T-cell (primary cell): ENCODE data around the gene CRTC1. TPM values are rescaled to one million over a fixed set of nuclear protein-coding genes. Genes with fewer than 3 reads are reported as not detected.

Experiments
- ATAC-seq, 4 experiments: fragments of 200-7000 bp in 3 of 4; fragments of 150-1000 bp in 1 of 4; cut with Tn5 transposase; replicated peaks in 1 of 4; 1 replicate in 3 of 4; 2 replicates in 1 of 4; pipeline ENCODE4 v1.10.0; 2021; ENCODE audit warnings: moderate library complexity in 3 of 4, mild to moderate bottlenecking in 2 of 4, moderate number of reproducible peaks in 1 of 4
- CTCF ChIA-PET, 2 donors: fragments of 300-600 bp; sonication (Branson Sonifier 250); formaldehyde crosslinking; loops; one replicate each; lab custom pipeline; 2022; ENCODE audit warnings: antibody characterized with exemption in 2 of 2; lab: Charles Lee
- POLR2A ChIA-PET, 2 donors: fragments of 300-600 bp; sonication (Branson Sonifier 250); formaldehyde crosslinking; loops; one replicate each; lab custom pipeline; 2022; ENCODE audit warnings: antibody characterized with exemption in 2 of 2; lab: Charles Lee
- DNase-seq, 35 experiments: peaks; one replicate each; pipeline versions ENCODE4 v3.0.0 to v3.0.0-alpha.2; 2013 to 2023
- H3K27ac ChIP-seq: one replicate; pipeline ENCODE4 v1.5.1; 2013; ENCODE audit warnings: low read length
- H3K27me3 ChIP-seq, 2 experiments: replicated peaks in 1 of 2; 1 replicate in 1 of 2; 2 replicates in 1 of 2; pipeline versions ENCODE4 v1.6.1 to v1.7.0; 2013; ENCODE audit warnings: low read length in 1 of 2, mixed read lengths in 1 of 2; ENCODE audit not compliant: control insufficient read depth in 2 of 2, insufficient read depth in 2 of 2; ENCODE audit errors: extremely low read depth in 1 of 2
- H3K36me3 ChIP-seq, 2 donors: 1 replicate in 1 of 2; 2 replicates in 1 of 2; pipeline versions ENCODE4 v1.6.1 to v1.7.0; 2013; ENCODE audit warnings: low read length in 1 of 2; ENCODE audit not compliant: control insufficient read depth in 2 of 2, insufficient read depth in 1 of 2; ENCODE audit errors: extremely low read depth in 1 of 2
- H3K4me1 ChIP-seq, 2 experiments: 1 replicate in 1 of 2; 2 replicates in 1 of 2; pipeline versions ENCODE4 v1.6.1 to v1.7.0; 2013; ENCODE audit warnings: low read length in 2 of 2, mixed read lengths in 1 of 2; ENCODE audit not compliant: insufficient read depth in 2 of 2, control insufficient read depth in 1 of 2; ENCODE audit errors: extremely low read depth in 1 of 2
- H3K4me3 ChIP-seq, 2 donors: 1 replicate in 1 of 2; 2 replicates in 1 of 2; pipeline versions ENCODE4 v1.5.1 to v1.7.0; 2013; ENCODE audit warnings: mild to moderate bottlenecking in 2 of 2, low read length in 1 of 2, moderate library complexity in 1 of 2; ENCODE audit not compliant: control insufficient read depth in 1 of 2; ENCODE audit errors: extremely low read depth in 1 of 2
- H3K9me3 ChIP-seq: 2 replicates; pipeline ENCODE4 v1.7.0; 2013
- H3K27ac Mint-ChIP-seq, 2 donors: one replicate each; pipeline ENCODE4 v1.8.0; 2020 to 2021; ENCODE audit warnings: mild to moderate bottlenecking in 2 of 2, mixed read lengths in 2 of 2
- H3K27me3 Mint-ChIP-seq, 2 donors: one replicate each; pipeline ENCODE4 v1.8.0; 2021 to 2022; ENCODE audit warnings: mixed read lengths in 2 of 2
- H3K36me3 Mint-ChIP-seq: one replicate; pipeline ENCODE4 v1.8.0; 2021; ENCODE audit warnings: mixed read lengths
- H3K4me1 Mint-ChIP-seq, 3 donors: one replicate each; pipeline ENCODE4 v1.8.0; 2020 to 2022; ENCODE audit warnings: mixed read lengths in 3 of 3, mild to moderate bottlenecking in 1 of 3
- H3K4me3 Mint-ChIP-seq, 3 donors: one replicate each; pipeline ENCODE4 v1.8.0; 2020 to 2022; ENCODE audit warnings: mild to moderate bottlenecking in 3 of 3, mixed read lengths in 3 of 3, moderate library complexity in 3 of 3
- H3K9me3 Mint-ChIP-seq, 3 donors: one replicate each; pipeline ENCODE4 v1.8.0; 2020 to 2022; ENCODE audit warnings: mixed read lengths in 3 of 3
- WGBS: methylation state at CpG from one replicate; pipeline ENCODE4 v1.1.5; 2013; ENCODE audit warnings: missing lambda C conversion rate; ENCODE audit not compliant: insufficient coverage; 5-methylcytosine and 5-hydroxymethylcytosine counted together
- total RNA-seq, 35 experiments: library from RNA in 6 of 35; stranded (reverse) in 6 of 35; fragments of 120-200 nt in 1 of 35; gene quantifications; one replicate each; pipeline versions ENCODE4 v1.2.1 to v1.2.4 and lab custom pipeline; 2013 to 2026

CRTC1 gene
- total RNA-seq, 5 donors from 2014 or later (not counting 1 experiment from before 2014, with no cell fraction given), result 19.6 to 26.9 (median 25.0) TPM

DNA sequence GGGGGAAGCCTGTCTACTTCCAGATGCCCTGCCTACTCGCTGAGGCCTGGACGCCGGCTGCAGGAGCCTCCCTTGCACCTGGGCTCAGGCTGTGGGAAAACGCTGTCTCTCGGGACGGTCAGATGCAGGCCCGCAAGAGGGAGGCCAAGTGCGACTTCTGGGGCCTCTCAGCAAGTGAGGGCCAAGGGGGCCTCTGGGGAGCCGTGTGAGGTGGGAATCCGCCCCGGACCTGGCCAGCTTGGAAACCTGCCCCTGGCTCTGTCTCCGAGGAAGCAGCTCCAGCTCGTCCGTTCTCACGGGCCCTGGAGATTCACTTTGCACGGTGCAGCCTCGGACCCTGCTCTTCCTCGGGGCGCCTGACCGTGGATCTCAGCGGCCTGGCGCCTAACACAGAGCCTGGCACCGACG is 11.4 kb upstream of the CRTC1 start:
- no peaks in the 10 kb centered on the region for H3K27me3 Mint-ChIP-seq
- peaks cover 13 to 28% of the 10 kb centered on the region in 2 donors for H3K36me3 ChIP-seq
- no peak overlapping the region for H3K4me3 ChIP-seq
- ChIA-PET POLR2A (no interaction called here), CTCF (interaction anchor here in 1 of 2 donors (0.6 kb wide), 1 partner anchor 132 kb away, joined by 10 read pairs; no protein-coding TSS in a partner anchor)
- H3K9me3 ChIP-seq, result no peaks in the 10 kb centered on the region
- H3K4me1 Mint-ChIP-seq, result no peaks in the 10 kb centered on the region
- no peaks in the 10 kb centered on the region for H3K9me3 Mint-ChIP-seq
- no peak overlapping the region for H3K4me3 Mint-ChIP-seq
- H3K27ac Mint-ChIP-seq, result no peak overlapping the region
- no peak for DNase-seq
- H3K27ac ChIP-seq, result no peak overlapping the region
- H3K27me3 ChIP-seq, result peaks cover 0 to 2% of the 10 kb centered on the region in 2 experiments
- no peak for ATAC-seq
- H3K4me1 ChIP-seq, result no peaks in the 10 kb centered on the region
- 95% methylated on average over 24 of the region's 24 CpGs for WGBS
- H3K36me3 Mint-ChIP-seq, result peaks cover 21% of the 10 kb centered on the region

DNA sequence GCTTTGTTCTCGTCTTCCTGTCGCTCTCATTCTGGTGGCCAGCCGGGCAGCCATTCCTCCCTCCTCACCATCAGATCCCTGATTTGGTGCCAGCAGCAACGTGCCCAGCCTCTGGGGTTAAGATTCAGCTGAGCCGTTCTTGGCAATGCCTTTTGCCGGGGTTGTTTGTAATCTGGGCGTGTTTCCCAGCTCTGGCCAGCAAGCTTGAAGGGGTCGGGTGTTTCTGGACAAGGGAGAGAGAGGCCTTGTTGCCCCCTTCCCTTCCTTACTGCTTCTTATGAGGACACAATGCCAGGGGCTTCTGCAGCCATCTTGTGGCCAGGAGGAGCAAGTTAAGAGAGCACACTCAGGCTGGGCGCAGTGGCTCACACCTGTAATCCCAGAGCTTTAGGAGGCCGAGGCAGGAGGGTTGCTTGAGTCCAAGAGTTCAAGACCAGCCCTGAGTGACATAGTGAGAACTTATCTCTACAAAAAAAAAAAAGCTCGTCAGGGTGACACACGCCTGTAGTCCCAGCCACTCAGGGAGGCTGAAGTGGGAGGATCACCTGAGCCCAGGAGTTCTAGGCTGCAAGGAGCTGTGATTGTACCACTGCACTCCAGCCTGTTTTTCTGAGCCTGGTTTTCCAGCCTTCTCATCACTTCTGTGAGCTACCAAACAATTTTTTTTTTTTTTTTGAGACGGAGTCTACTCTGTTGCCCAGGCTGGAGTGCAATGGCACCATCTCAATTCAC is 10.7 kb upstream of the CRTC1 start:
- Histone ChIP-seq H3K4me1 (no peaks in the 10 kb centered on the region), H3K9me3 (no peaks in the 10 kb centered on the region), H3K27me3 (peaks cover 0 to 5% of the 10 kb centered on the region in 2 experiments), H3K27ac (no peak overlapping the region), H3K36me3 (peaks cover 13 to 25% of the 10 kb centered on the region in 2 donors), H3K4me3 (no peak overlapping the region)
- ATAC-seq, result no peak
- WGBS, result 94% methylated on average over 3 of the region's 13 CpGs
- H3K4me3 Mint-ChIP-seq, result no peak overlapping the region
- ChIA-PET POLR2A (no interaction called here), CTCF (interaction anchor here in 1 of 2 donors (0.7 kb wide), 1 partner anchor 61 kb away, joined by 4 read pairs; no protein-coding TSS in a partner anchor)
- no peak overlapping the region for H3K27ac Mint-ChIP-seq
- peaks cover 15% of the 10 kb centered on the region for H3K36me3 Mint-ChIP-seq
- no peaks in the 10 kb centered on the region for H3K4me1 Mint-ChIP-seq
- DNase-seq, result no peak
- no peaks in the 10 kb centered on the region for H3K9me3 Mint-ChIP-seq
- no peaks in the 10 kb centered on the region for H3K27me3 Mint-ChIP-seq

- Mint-ChIP-seq H3K27ac (no peak overlapping the region), H3K27me3 (no peaks in the 10 kb centered on the region), H3K36me3 (peaks cover 7% of the 10 kb centered on the region), H3K9me3 (no peaks in the 10 kb centered on the region), H3K4me1 (no peaks in the 10 kb centered on the region), H3K4me3 (no peak overlapping the region)
- H3K4me3 ChIP-seq, result no peak overlapping the region
- DNase-seq, result no peak
- peaks cover 0 to 9% of the 10 kb centered on the region in 2 experiments for H3K27me3 ChIP-seq
- ChIA-PET CTCF (no interaction called here), POLR2A (no interaction called here)
- H3K36me3 ChIP-seq, result peaks cover 7 to 8% of the 10 kb centered on the region in 2 donors
- 88% methylated on average over 7 of the region's 11 CpGs for WGBS
- no peaks in the 10 kb centered on the region for H3K9me3 ChIP-seq
- H3K27ac ChIP-seq, result no peak overlapping the region
- no peaks in the 10 kb centered on the region for H3K4me1 ChIP-seq
- ATAC-seq, result no peak
Measured at GRCh38 chr19:18674616-18675015, 8.9 kb upstream of the CRTC1 start.

- Mint-ChIP-seq H3K4me3 (no peak overlapping the region), H3K4me1 (no peaks in the 10 kb centered on the region), H3K36me3 (no peaks in the 10 kb centered on the region), H3K9me3 (no peaks in the 10 kb centered on the region), H3K27me3 (no peaks in the 10 kb centered on the region), H3K27ac (no peak overlapping the region)
- ChIA-PET POLR2A (interaction anchor here in 1 of 2 donors (0.6 kb wide), 1 partner anchor 156 kb away, joined by 3 read pairs; no protein-coding TSS in a partner anchor), CTCF (interaction anchor here in 1 of 2 donors (0.6 kb wide), 1 partner anchor 221 kb away, joined by 3 read pairs; no protein-coding TSS in a partner anchor)
- no peaks in the 10 kb centered on the region for H3K4me1 ChIP-seq
- H3K27me3 ChIP-seq, result peaks cover 0 to 9% of the 10 kb centered on the region in 2 experiments
- ATAC-seq (no peak), DNase-seq (peak in 10 of 35 experiments; percentile 18 to 40 (median 24))
- H3K9me3 ChIP-seq, result no peaks in the 10 kb centered on the region
- no peak overlapping the region for H3K4me3 ChIP-seq
- H3K36me3 ChIP-seq, result peaks cover 3 to 4% of the 10 kb centered on the region in 2 donors
- WGBS, result 48% methylated on average over 5 of the region's 5 CpGs
- no peak overlapping the region for H3K27ac ChIP-seq
Measured at GRCh38 chr19:18675779-18676178, 7.7 kb upstream of the CRTC1 start.

- POLR2A ChIA-PET, result interaction anchor here in 1 of 2 donors (0.5 kb wide), 1 partner anchor 8 kb away, joined by 3 read pairs; no protein-coding TSS in a partner anchor
- Histone ChIP-seq H3K36me3 (no peaks in the 10 kb centered on the region), H3K9me3 (no peaks in the 10 kb centered on the region), H3K27me3 (peaks cover 0 to 11% of the 10 kb centered on the region in 2 experiments), H3K4me1 (no peaks in the 10 kb centered on the region), H3K4me3 (no peak overlapping the region), H3K27ac (no peak overlapping the region)
- ATAC-seq, result no peak
- Mint-ChIP-seq H3K27me3 (no peaks in the 10 kb centered on the region), H3K4me3 (no peak overlapping the region), H3K27ac (no peak overlapping the region), H3K9me3 (no peaks in the 10 kb centered on the region), H3K36me3 (no peaks in the 10 kb centered on the region), H3K4me1 (no peaks in the 10 kb centered on the region)
- DNase-seq, result no peak
- WGBS, result 86% methylated on average over 5 of the region's 7 CpGs
- CTCF ChIA-PET, result interaction anchor here in 1 of 2 donors (0.6 kb wide), 2 partner anchors 45 to 89 kb away, joined by 3 read pairs; no protein-coding TSS in a partner anchor
Measured at GRCh38 chr19:18676692-18677091, 6.8 kb upstream of the CRTC1 start.

GRCh38 chr19:18677156-18677555 is 6.3 kb upstream of the CRTC1 start:
- H3K4me1 Mint-ChIP-seq, result no peaks in the 10 kb centered on the region
- H3K27ac Mint-ChIP-seq, result no peak overlapping the region
- H3K4me3 Mint-ChIP-seq, result no peak overlapping the region
- 82% methylated on average over 5 of the region's 13 CpGs for WGBS
- peaks cover 0 to 11% of the 10 kb centered on the region in 2 experiments for H3K27me3 ChIP-seq
- no peaks in the 10 kb centered on the region for H3K27me3 Mint-ChIP-seq
- DNase-seq, result no peak
- ChIA-PET CTCF (interaction anchor here (0.6 to 0.7 kb wide), 4 partner anchors 14 to 209 kb away, joined by 3 to 4 read pairs (median 3); no protein-coding TSS in a partner anchor), POLR2A (no interaction called here)
- H3K4me1 ChIP-seq, result no peaks in the 10 kb centered on the region
- no peak for ATAC-seq
- H3K4me3 ChIP-seq, result no peak overlapping the region
- no peaks in the 10 kb centered on the region for H3K9me3 ChIP-seq
- H3K36me3 Mint-ChIP-seq, result no peaks in the 10 kb centered on the region
- H3K9me3 Mint-ChIP-seq, result no peaks in the 10 kb centered on the region
- no peaks in the 10 kb centered on the region for H3K36me3 ChIP-seq
- no peak overlapping the region for H3K27ac ChIP-seq
